GM12878 (cell line): ENCODE results near the gene NFKBIA.

Experiments
- EZH2 ChIP-seq: IDR thresholded peaks from 2 replicates; pipeline ENCODE4 v1.6.1; 2012; ENCODE audit warnings: low read depth, mild to moderate bottlenecking, control low read depth, inconsistent platforms, low read length, borderline replicate concordance; ENCODE audit not compliant: control insufficient read depth
- YY1 ChIP-seq: IDR thresholded peaks from 2 replicates; pipeline ENCODE4 v1.6.1; 2011; ENCODE audit warnings: low read depth, mild to moderate bottlenecking, low read length

DNA sequence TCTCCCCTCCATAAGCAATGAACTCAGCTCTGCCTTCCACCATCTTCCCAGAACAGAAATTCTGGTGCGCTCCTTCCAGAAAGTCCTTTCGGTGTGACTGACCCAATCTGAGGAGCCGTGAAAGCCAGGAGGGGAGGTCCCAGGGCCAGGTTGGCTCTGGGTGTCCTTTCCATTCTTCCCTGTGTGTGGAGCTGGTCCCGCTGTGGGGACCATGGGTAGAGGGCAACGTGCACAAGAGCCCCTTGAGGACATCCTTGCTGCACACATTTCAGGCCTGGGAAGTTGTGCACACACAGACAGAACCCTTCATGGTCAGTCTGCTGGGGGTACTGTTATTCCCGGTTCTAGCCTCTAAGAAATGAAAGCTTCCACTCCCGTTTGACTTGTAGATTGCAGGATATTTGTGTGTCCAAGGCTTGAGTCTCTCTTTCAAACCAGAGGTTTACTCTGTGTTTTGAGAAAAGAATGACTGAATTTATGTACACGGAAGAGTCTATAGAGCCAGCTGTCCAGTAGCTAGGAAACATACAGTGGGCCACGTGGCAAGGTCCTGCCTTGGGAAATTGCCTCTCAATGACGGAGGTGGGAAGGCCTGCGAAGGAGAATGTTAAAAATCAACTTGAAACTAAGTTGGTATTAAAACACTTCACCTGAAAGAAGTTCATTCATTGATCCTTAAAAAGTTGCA, 10.1 kb downstream of the NFKBIA start:
- no peak for TF ChIP-seq EZH2
- no peak for TF ChIP-seq YY1
